Measurements from ENCODE around the gene FBXL17. TPM values are rescaled to one million over a fixed set of nuclear protein-coding genes. Genes with fewer than 3 reads are reported as not detected.

The FBXL17 gene
- total RNA-seq, 1 donor from 2014 or later = 6.5 TPM

- no peak for DNase-seq
These were observed 235.7 kb downstream of the FBXL17 start for GRCh38 chr5:108146222-108146621.

GRCh38 chr5:108145351-108145750 lies 236.5 kb downstream of the FBXL17 start:
- no peak for DNase-seq

- no peak for DNase-seq
These were observed 237.6 kb downstream of the FBXL17 start for GRCh38 chr5:108144332-108144731.

GRCh38 chr5:108143581-108143980 lies 238.3 kb downstream of the FBXL17 start:
- no peak for DNase-seq

- DNase-seq = no peak
These were observed 240.2 kb downstream of the FBXL17 start for GRCh38 chr5:108141676-108142075.

GRCh38 chr5:108136493-108136892 lies 245.4 kb downstream of the FBXL17 start:
- no peak for DNase-seq

- DNase-seq = no peak
These were observed 252.8 kb downstream of the FBXL17 start for GRCh38 chr5:108129129-108129528.

GRCh38 chr5:108125771-108126511 lies 256.0 kb downstream of the FBXL17 start:
- no peak for DNase-seq

- no peak for DNase-seq
These were observed 257.3 kb downstream of the FBXL17 start for GRCh38 chr5:108124596-108124995.

GRCh38 chr5:108122702-108123101 lies 259.2 kb downstream of the FBXL17 start:
- no peak for DNase-seq

GRCh38 chr5:108118813-108119514 lies 262.9 kb downstream of the FBXL17 start:
- no peak for DNase-seq

- DNase-seq = no peak
These were observed 266.2 kb downstream of the FBXL17 start for GRCh38 chr5:108115673-108116072.

GRCh38 chr5:108113950-108114349 lies 267.9 kb downstream of the FBXL17 start:
- DNase-seq = no peak

GRCh38 chr5:108111736-108112135 lies 270.2 kb downstream of the FBXL17 start:
- DNase-seq = no peak

- no peak for DNase-seq
These were observed 272.8 kb downstream of the FBXL17 start for GRCh38 chr5:108109059-108109458.

GRCh38 chr5:108104448-108104847 lies 277.4 kb downstream of the FBXL17 start:
- DNase-seq = no peak

- no peak for DNase-seq
These were observed 279.4 kb downstream of the FBXL17 start for GRCh38 chr5:108102463-108102862.

- DNase-seq = no peak
These were observed 280.1 kb downstream of the FBXL17 start for GRCh38 chr5:108101821-108102220.

- no peak for DNase-seq
These were observed 280.8 kb downstream of the FBXL17 start for GRCh38 chr5:108101130-108101529.

GRCh38 chr5:108094800-108095199 lies 287.1 kb downstream of the FBXL17 start:
- DNase-seq = no peak

- peak; percentile 53 for DNase-seq
These were observed 288.7 kb downstream of the FBXL17 start for GRCh38 chr5:108093186-108093585.

GRCh38 chr5:108090946-108091345 lies 291.0 kb downstream of the FBXL17 start:
- DNase-seq = no peak

- DNase-seq = no peak
These were observed 297.8 kb downstream of the FBXL17 start for GRCh38 chr5:108084105-108084504.

- no peak for DNase-seq
These were observed 298.7 kb downstream of the FBXL17 start for GRCh38 chr5:108083232-108083631.
